OCI-LY3 (cell line): Measurements from ENCODE around the gene PLEKHM1.

ENCODE experiments used
- CTCF ChIP-seq: fragments of 200-600, 300-600 bp; sonication (generic); IDR thresholded peaks from 2 replicates; pipeline ENCODE4 v1.5.1; 2014; ENCODE audit warnings: antibody characterized with exemption, low read length, low read depth
- EZH2phosphoT487 ChIP-seq: fragments of 200-600 bp; shearing (Covaris generic); IDR thresholded peaks from 2 replicates; pipeline ENCODE4 v1.6.1; 2018; ENCODE audit warnings: antibody characterized with exemption, mixed run types, low read depth

GRCh38 chr17:45430738-45431530, 59.6 kb downstream of the PLEKHM1 start:
- TF ChIP-seq CTCF (no peak), EZH2phosphoT487 (no peak)
